GM21390 (cell line): ENCODE results near the gene UGT1A10.

ENCODE experiments used
- ATAC-seq: cut with Tn5 transposase; IDR thresholded peaks from one replicate; pipeline ENCODE4 v1.9.1; 2021; ENCODE audit not compliant: unreplicated experiment

Gene UGT1A10

DNA sequence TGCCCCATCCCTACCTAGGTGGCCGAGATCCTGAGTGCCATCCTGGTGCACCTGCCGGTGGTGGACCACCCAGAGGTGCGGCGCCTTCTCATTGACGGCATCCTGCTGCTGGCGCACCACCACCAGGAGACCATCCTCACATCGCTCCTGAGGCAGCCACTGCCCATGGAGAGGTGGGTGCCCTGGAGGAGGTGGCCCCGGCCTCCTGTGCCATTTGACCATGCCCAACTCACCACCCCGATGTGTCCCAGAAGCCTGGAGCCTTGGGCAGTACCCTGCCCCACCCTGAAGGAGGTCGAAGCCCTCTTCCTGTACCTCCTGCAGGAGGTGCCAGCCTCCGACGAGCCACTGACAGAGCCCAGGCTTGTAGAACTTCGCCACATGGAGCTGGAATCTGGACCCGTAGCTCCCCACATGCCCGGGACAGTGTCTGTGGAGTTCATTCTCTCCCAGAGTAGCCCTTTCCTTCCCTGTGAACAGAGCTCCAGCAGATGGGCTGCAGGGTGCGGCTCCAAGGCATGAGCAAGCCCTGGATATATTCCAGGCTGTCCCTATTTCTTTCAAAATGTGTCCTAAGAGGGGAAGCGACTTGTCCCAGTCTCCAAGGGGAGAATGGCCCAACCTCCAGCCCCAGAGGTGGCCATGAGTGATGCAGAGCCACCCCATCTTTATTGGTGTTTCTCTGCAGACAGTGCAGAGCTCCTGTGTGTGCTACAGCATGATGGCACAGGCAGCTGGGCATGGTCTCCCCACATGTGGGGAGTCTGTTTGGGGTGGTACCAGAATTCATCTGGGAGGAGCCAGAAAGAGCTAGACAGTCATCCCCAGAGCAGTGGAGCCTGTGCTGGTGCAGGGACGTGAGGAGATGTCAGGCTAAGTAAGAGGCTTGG is 183.9 kb downstream of the UGT1A10 start:
- no peak for ATAC-seq

DNA sequence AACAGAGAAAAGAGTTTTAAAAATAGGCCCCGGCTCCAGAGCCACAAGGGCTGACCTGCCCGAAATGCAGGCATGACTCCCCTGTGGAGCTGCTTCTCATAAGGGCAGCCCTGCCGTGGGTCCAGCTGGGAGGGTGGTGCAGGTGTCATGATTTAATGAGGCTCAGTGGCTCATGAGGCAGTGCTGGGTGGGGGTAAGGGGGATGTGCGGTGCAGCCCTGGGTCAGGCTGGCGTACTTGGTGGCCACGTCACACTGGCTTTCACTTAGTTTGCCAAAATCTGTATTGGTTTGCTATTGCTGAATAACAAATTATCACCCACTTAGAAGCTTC is 184.5 kb downstream of the UGT1A10 start:
- ATAC-seq = no peak

DNA sequence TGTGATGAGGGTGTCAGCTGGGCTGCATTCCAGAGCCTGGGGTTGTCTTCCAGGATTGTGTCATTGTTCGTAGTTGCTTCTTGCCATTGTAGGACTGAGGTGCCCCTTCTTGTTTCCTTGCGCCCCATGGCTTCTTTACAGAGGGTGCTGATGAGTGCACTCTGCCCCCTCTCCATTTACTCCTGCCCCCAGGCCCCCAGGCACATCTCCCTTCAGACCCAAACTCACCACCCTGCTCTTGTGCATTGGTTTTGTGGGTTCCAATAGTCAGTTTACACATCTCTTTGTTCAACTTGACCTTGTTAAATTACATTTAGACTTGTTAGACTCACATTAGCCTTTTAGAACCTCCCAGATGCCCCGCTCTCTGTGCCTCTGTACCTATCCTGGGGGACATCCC is 184.9 kb downstream of the UGT1A10 start:
- ATAC-seq = no peak

DNA sequence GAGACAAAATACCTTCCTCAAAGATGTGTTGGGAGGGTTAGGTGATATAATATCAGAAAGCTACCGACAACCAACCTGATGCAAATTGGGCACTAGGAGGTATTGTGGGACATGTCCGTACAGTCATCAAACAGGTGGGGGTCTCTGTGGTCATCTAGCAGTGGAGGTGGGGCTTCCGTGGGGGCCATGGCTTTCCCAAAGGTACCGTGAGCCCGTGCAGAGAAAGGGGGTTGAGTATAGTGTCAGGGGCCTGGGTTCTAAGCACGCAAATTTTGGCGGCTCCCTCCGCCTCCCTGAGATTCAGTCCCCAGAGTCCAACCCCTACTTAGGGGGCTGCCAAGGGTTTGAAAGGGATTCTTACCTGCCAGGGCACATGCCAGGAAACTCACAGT is 185.5 kb downstream of the UGT1A10 start:
- ATAC-seq = no peak

DNA sequence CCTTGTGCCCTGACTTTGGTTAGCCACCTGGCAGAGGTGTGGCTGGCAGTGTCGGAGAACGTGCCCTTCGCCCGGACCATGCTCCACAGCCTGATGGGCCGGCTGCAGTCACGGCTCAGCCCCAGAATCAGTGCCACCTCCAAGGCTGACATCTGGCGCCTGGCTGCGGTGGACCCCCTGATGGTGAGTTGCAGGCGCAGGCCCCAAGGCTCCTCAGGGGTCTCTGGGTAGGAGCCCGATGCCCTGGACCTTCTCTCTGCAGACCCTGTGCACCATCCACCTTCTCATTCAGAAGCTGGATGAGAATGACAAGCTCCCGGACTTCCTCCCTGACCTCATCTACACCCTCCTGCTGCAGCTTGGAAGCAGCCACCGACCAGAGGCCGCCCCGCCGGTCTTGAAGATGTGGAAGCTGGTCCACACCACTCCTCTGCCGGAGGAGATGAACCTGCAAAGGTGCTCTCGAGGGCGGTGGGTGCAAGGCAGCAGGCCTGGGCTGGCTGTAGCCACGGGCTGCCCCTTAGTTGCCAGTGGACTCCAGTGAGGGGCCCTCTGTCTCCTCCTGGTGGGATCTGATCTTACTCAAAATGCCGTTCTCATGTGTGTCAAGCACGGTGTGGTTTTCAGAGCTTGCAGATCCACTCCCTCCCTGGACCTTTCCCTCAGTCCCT is 186.0 kb downstream of the UGT1A10 start:
- ATAC-seq = no peak
